Stomach (tissue), 9 donors: Measurements from ENCODE around the gene FBXO27. TPM values are rescaled to one million over a fixed set of nuclear protein-coding genes. Genes with fewer than 3 reads are reported as not detected.

Experiments used
- DNase-seq, 2 donors: peaks; one replicate each; pipeline versions ENCODE4 v3.0.0 to v3.0.0-alpha.2; 2013 to 2019
- H3K27ac ChIP-seq, 5 donors: fragments of 200-600 bp in 4 of 5; sonication (generic) in 4 of 5; one replicate each; pipeline ENCODE4 v1.5.1; 2013 to 2019; ENCODE audit warnings: mild to moderate bottlenecking in 1 of 5, moderate library complexity in 1 of 5
- H3K27me3 ChIP-seq, 3 donors: fragments of 200-600 bp; sonication (generic); one replicate each; pipeline ENCODE4 v1.5.1; 2017 to 2019; ENCODE audit warnings: mixed run types in 1 of 3
- H3K36me3 ChIP-seq, 4 donors: fragments of 200-600 bp; sonication (generic); 1 replicate in 3 of 4; 2 replicates in 1 of 4; pipeline ENCODE4 v1.5.1; 2016 to 2019
- H3K4me1 ChIP-seq, 4 donors: fragments of 200-600 bp; sonication (generic); one replicate each; pipeline ENCODE4 v1.5.1; 2016 to 2019
- H3K4me3 ChIP-seq, 4 donors: fragments of 200-600 bp; sonication (generic) in 3 of 4; one replicate each; pipeline ENCODE4 v1.5.1; 2016 to 2019; ENCODE audit warnings: mild to moderate bottlenecking in 1 of 4
- H3K9me3 ChIP-seq, 4 donors: fragments of 200-600 bp; sonication (generic); one replicate each; pipeline ENCODE4 v1.5.1; 2016 to 2019
- EP300 ChIP-seq: sonication (generic); formaldehyde crosslinking; IDR thresholded peaks from one replicate; pipeline ENCODE4 v1.6.1; 2017; ENCODE audit warnings: antibody characterized with exemption
- POLR2A ChIP-seq, 4 donors: fragments of 450-650 bp; IDR thresholded peaks; one replicate each; pipeline ENCODE4 v1.6.1; 2016; ENCODE audit warnings: antibody characterized with exemption in 4 of 4, control low read depth in 2 of 4, mild to moderate bottlenecking in 1 of 4, moderate library complexity in 1 of 4
- POLR2AphosphoS5 ChIP-seq, 3 donors: sonication (generic); formaldehyde crosslinking; IDR thresholded peaks; one replicate each; pipeline ENCODE4 v1.6.1; 2016; ENCODE audit warnings: antibody characterized with exemption in 3 of 3
- WGBS, 5 donors: extraction: QIAGEN DNeasy Blood & Tissue Kit in 3 of 5; methylation state at CpG; one replicate each; pipeline versions ENCODE4 v1.1.5 to v1.1.7; 2013 to 2018; 5-methylcytosine and 5-hydroxymethylcytosine counted together
- intact Hi-C: fragments of 100-400 bp; cut with DNase I; formaldehyde crosslinking; loops from one replicate; pipeline ENCODE4 v1.15.1; 2023; ENCODE audit warnings: low total_unique reads
- polyA plus RNA-seq, 3 donors: library from polyadenylated mRNA; stranded (reverse); fragments of 200-250 nt; gene quantifications; one replicate each; pipeline ENCODE4 v1.2.3, GENCODE V29; 2013
- total RNA-seq, 5 donors: library from RNA; depleted of rRNA; stranded (reverse); fragments of >200 nt; gene quantifications; one replicate each; pipeline versions ENCODE4 v1.1.0 to v1.2.3, GENCODE V29; 2014 to 2016
- TF ChIP-seq, protein P1 (sequence below), 7 experiments: fragments of 450-650 bp in 4 of 7; fragments of 200-600 bp in 3 of 7; sonication (generic) in 3 of 7; IDR thresholded peaks; one replicate each; pipeline ENCODE4 v1.5.1; 2016 to 2019; ENCODE audit warnings: antibody characterized with exemption in 7 of 7, control low read depth in 2 of 7, mild to moderate bottlenecking in 1 of 7
- donor health status: healthy with polysubstance abuse.
- donor health status: Bipolar disorder and iron deficiency.
- donor health status: healthy.

The FBXO27 gene
- total and polyA plus RNA-seq, 8 donors: 0.89 to 7.1 (median 3.2) TPM; not detected in 1

DNA sequence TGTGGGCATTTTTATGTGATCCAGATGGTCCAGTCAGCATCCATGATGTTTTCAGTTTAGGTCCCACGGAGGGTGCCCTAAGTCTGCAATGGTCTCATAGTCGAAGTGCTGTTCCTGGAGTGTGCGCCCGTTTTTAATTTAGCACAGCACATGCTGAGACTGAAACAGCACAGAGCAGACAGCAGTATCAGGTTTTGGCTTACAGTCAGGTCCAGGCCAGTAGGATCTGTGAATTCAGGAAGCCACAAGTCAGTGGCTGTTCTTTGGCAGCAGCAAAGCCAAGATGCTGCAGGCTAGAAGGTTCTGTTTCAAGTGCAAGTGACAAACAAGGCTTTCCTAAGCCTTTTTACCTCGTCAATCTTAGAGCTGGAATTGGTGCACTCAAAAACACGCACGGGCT is 18.3 kb downstream of the FBXO27 start:
- H3K4me1 ChIP-seq: no peaks in the 10 kb centered on the region
- no peak for TF ChIP-seq POLR2AphosphoS5 (IDR thresholded peaks at IDR 0.05)
- TF ChIP-seq EP300: no peak
- TF ChIP-seq POLR2A (IDR thresholded peaks at IDR 0.05): no peak
- TF ChIP-seq, protein P1, sequence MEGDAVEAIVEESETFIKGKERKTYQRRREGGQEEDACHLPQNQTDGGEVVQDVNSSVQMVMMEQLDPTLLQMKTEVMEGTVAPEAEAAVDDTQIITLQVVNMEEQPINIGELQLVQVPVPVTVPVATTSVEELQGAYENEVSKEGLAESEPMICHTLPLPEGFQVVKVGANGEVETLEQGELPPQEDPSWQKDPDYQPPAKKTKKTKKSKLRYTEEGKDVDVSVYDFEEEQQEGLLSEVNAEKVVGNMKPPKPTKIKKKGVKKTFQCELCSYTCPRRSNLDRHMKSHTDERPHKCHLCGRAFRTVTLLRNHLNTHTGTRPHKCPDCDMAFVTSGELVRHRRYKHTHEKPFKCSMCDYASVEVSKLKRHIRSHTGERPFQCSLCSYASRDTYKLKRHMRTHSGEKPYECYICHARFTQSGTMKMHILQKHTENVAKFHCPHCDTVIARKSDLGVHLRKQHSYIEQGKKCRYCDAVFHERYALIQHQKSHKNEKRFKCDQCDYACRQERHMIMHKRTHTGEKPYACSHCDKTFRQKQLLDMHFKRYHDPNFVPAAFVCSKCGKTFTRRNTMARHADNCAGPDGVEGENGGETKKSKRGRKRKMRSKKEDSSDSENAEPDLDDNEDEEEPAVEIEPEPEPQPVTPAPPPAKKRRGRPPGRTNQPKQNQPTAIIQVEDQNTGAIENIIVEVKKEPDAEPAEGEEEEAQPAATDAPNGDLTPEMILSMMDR (IDR thresholded peaks at IDR 0.05): no peak
- H3K27me3 ChIP-seq: no peaks in the 10 kb centered on the region
- H3K36me3 ChIP-seq: peaks cover 0 to 8% (median 0%) of the 10 kb centered on the region in 4 donors
- no peak overlapping the region for H3K4me3 ChIP-seq
- 74 to 87% (median 86%) methylated on average over 6 to 7 of the region's 7 CpGs for WGBS, 5 donors
- no peak overlapping the region for H3K27ac ChIP-seq
- intact Hi-C loops: no loop called here
- H3K9me3 ChIP-seq: no peaks in the 10 kb centered on the region
- DNase-seq: no peak

DNA sequence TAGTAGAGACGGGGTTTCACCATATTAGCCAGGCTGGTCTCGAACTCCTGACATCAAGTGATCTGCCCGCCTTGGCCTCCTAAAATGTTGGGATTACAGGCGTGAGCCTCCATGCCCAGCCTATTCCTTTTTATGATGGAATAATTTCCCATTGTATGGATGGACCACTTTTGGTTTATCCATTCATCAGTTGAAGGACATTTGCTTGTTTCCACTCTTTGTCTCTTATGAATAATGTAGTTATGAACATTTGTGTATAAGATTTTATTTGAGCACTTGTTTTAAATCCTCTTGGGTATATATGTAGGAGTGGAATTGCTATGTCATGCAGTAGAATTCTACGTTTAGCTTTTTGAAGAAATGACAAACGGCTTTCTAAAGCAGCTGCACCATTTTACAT is 23.3 kb downstream of the FBXO27 start:
- TF ChIP-seq POLR2AphosphoS5 (IDR thresholded peaks at IDR 0.05) (no peak), EP300 (no peak), POLR2A (IDR thresholded peaks at IDR 0.05) (no peak)
- TF ChIP-seq, protein P1 (IDR thresholded peaks at IDR 0.05): no peak
- DNase-seq: no peak
- H3K4me1 ChIP-seq: no peaks in the 10 kb centered on the region
- no peaks in the 10 kb centered on the region for H3K9me3 ChIP-seq
- H3K27ac ChIP-seq: no peak overlapping the region
- intact Hi-C loops: no loop called here
- H3K27me3 ChIP-seq: no peaks in the 10 kb centered on the region
- peaks cover 0 to 2% (median 0%) of the 10 kb centered on the region in 4 donors for H3K36me3 ChIP-seq
- H3K4me3 ChIP-seq: no peak overlapping the region
- 84 to 93% (median 89%) methylated on average over 6 of the region's 6 CpGs for WGBS, 5 donors

DNA sequence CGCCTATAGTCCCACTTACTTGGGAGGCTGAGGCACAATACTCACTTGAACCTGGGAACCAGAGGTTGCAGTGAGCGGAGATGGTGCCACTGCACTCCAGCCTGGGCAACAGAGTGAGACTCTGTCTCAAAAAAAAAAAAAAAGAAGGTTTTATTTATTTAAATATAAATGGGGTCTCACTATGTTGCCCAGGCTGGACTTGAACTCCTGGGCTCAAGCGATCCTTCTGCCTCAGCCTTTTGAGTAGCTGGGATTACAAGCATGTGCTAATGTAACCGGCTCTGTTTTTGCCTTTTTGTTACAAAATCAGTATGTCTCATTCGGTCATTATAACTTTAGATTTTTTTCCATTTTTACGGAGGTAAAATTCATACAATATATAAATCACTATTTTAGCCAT is 24.2 kb downstream of the FBXO27 start:
- Histone ChIP-seq H3K36me3 (no peaks in the 10 kb centered on the region), H3K27ac (no peak overlapping the region), H3K4me1 (no peaks in the 10 kb centered on the region), H3K9me3 (no peaks in the 10 kb centered on the region), H3K27me3 (no peaks in the 10 kb centered on the region), H3K4me3 (no peak overlapping the region)
- intact Hi-C loops: no loop called here
- 91 to 98% (median 96%) methylated on average over 6 of the region's 6 CpGs for WGBS, 5 donors
- DNase-seq: no peak
- TF ChIP-seq EP300: no peak
- TF ChIP-seq, protein P1 (IDR thresholded peaks at IDR 0.05): no peak

DNA sequence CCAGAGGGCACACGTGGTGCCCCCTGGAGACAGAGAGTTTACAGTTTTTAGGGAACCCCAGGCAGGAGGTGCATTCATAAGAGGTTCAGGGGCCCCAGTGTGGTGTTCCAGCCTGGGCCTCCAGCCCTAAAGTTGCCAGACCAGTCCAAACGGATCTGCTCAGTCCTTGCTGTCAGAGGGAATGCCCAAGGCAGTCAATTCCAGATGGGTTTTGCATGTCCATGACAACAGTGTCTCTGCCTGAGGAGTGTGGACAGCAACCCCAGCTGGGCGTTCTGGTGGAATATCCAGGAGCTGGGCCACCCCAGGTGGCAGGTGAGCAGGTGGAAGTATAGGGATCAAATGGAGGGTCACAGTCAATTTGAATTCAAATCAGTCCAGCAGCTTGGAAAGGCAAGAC is 25.3 kb downstream of the FBXO27 start:
- DNase-seq: no peak
- intact Hi-C loops: no loop called here
- TF ChIP-seq, protein P1 (IDR thresholded peaks at IDR 0.05): no peak
- TF ChIP-seq EP300: no peak
- no peak for TF ChIP-seq POLR2A (IDR thresholded peaks at IDR 0.05)
- TF ChIP-seq POLR2AphosphoS5 (IDR thresholded peaks at IDR 0.05): no peak
- no peaks in the 10 kb centered on the region for H3K36me3 ChIP-seq
- WGBS, 5 donors: 28 to 39% (median 30%) methylated on average over 3 of the region's 3 CpGs
- no peaks in the 10 kb centered on the region for H3K27me3 ChIP-seq
- no peaks in the 10 kb centered on the region for H3K9me3 ChIP-seq
- no peak overlapping the region for H3K4me3 ChIP-seq
- no peak overlapping the region for H3K27ac ChIP-seq
- no peaks in the 10 kb centered on the region for H3K4me1 ChIP-seq
